ENCODE measurements around the gene ERN1.
A peak's percentile ranks its signal among the peaks of the same experiment; 100 is the strongest.

Gene ERN1

GRCh38 chr17:64084086-64084939, 45.6 kb downstream of the ERN1 start:
- Histone ChIP-seq H3K9me3 (ENCODE audit: low read depth, low read length) (no peaks in the 10 kb centered on the region), H3K36me3 (ENCODE audit: insufficient read depth, low read length) (no peaks in the 10 kb centered on the region), H3K9ac (ENCODE audit: insufficient read length) (no peak overlapping the region), H3K27ac (no peak overlapping the region), H3K4me3 (no peak overlapping the region)
- no peak for DNase-seq (ENCODE audit: low read depth, low spot score)
- TF ChIP-seq EZH2 (IDR thresholded peaks at IDR 0.05) (no peak), FOXP2 (optimal IDR thresholded peaks at IDR 0.05; ENCODE audit: control extremely low read depth, extremely low read length, insufficient read depth) (no peak), POLR2AphosphoS5 (IDR thresholded peaks at IDR 0.05; ENCODE audit: borderline replicate concordance, low read depth, low read length) (no peak)

- TF ChIP-seq EZH2 (IDR thresholded peaks at IDR 0.05) (no peak), POLR2AphosphoS5 (IDR thresholded peaks at IDR 0.05; ENCODE audit: borderline replicate concordance, low read depth, low read length) (no peak), FOXP2 (optimal IDR thresholded peaks at IDR 0.05; ENCODE audit: control extremely low read depth, extremely low read length, insufficient read depth) (no peak)
- no peaks in the 10 kb centered on the region for H3K9me3 ChIP-seq (ENCODE audit: low read depth, low read length)
- H3K4me3 ChIP-seq: no peak overlapping the region
- no peaks in the 10 kb centered on the region for H3K36me3 ChIP-seq (ENCODE audit: insufficient read depth, low read length)
- DNase-seq (ENCODE audit: low read depth, low spot score): no peak
- H3K9ac ChIP-seq (ENCODE audit: insufficient read length): no peak overlapping the region
- no peak overlapping the region for H3K27ac ChIP-seq
These were observed 46.3 kb downstream of the ERN1 start for GRCh38 chr17:64083563-64084085.

GRCh38 chr17:64083093-64083492, 46.9 kb downstream of the ERN1 start:
- no peak overlapping the region for H3K4me3 ChIP-seq
- no peaks in the 10 kb centered on the region for H3K36me3 ChIP-seq (ENCODE audit: insufficient read depth, low read length)
- no peak for TF ChIP-seq POLR2AphosphoS5 (IDR thresholded peaks at IDR 0.05; ENCODE audit: borderline replicate concordance, low read depth, low read length)
- TF ChIP-seq FOXP2 (optimal IDR thresholded peaks at IDR 0.05; ENCODE audit: control extremely low read depth, extremely low read length, insufficient read depth): no peak
- no peak for TF ChIP-seq EZH2 (IDR thresholded peaks at IDR 0.05)
- H3K27ac ChIP-seq: peak overlapping the region; percentile 48
- no peaks in the 10 kb centered on the region for H3K9me3 ChIP-seq (ENCODE audit: low read depth, low read length)
- no peak for DNase-seq (ENCODE audit: low read depth, low spot score)
- H3K9ac ChIP-seq (ENCODE audit: insufficient read length): peak overlapping the region; percentile 34

GRCh38 chr17:64081802-64082799, 47.8 kb downstream of the ERN1 start:
- TF ChIP-seq POLR2AphosphoS5 (IDR thresholded peaks at IDR 0.05; ENCODE audit: borderline replicate concordance, low read depth, low read length) (no peak), FOXP2 (optimal IDR thresholded peaks at IDR 0.05; ENCODE audit: control extremely low read depth, extremely low read length, insufficient read depth) (peak; percentile 37)
- Histone ChIP-seq H3K9ac (ENCODE audit: insufficient read length) (peak overlapping the region; percentile 34), H3K9me3 (ENCODE audit: low read depth, low read length) (no peaks in the 10 kb centered on the region), H3K27ac (peak overlapping the region; percentile 59), H3K4me3 (0 out of 2 replicates have a peak overlapping the region, but pooled peaks have one; percentile 3), H3K36me3 (ENCODE audit: insufficient read depth, low read length) (no peaks in the 10 kb centered on the region)
- no peak for DNase-seq (ENCODE audit: low read depth, low spot score)

- no peaks in the 10 kb centered on the region for H3K9me3 ChIP-seq (ENCODE audit: low read depth, low read length)
- no peak overlapping the region for H3K27ac ChIP-seq
- TF ChIP-seq FOXP2 (optimal IDR thresholded peaks at IDR 0.05; ENCODE audit: control extremely low read depth, extremely low read length, insufficient read depth): no peak
- TF ChIP-seq POLR2AphosphoS5 (IDR thresholded peaks at IDR 0.05; ENCODE audit: borderline replicate concordance, low read depth, low read length): no peak
- TF ChIP-seq EZH2 (IDR thresholded peaks at IDR 0.05): no peak
These were observed 49.7 kb downstream of the ERN1 start for GRCh38 chr17:64080174-64080618.

GRCh38 chr17:64077379-64077778, 52.6 kb downstream of the ERN1 start:
- no peak overlapping the region for H3K4me3 ChIP-seq
- H3K9me3 ChIP-seq (ENCODE audit: low read depth, low read length): no peaks in the 10 kb centered on the region

More at GRCh38 chr17:64080174-64080618, 49.7 kb downstream of the ERN1 start:
- DNase-seq (ENCODE audit: low read depth, low spot score): no peak
- no peaks in the 10 kb centered on the region for H3K36me3 ChIP-seq (ENCODE audit: insufficient read depth, low read length)
- H3K4me3 ChIP-seq: no peak overlapping the region
- no peak overlapping the region for H3K9ac ChIP-seq (ENCODE audit: insufficient read length)

GRCh38 chr17:64075913-64076312, 54.0 kb downstream of the ERN1 start:
- no peak for DNase-seq (ENCODE audit: low read depth, low spot score)
- Histone ChIP-seq H3K9ac (ENCODE audit: insufficient read length) (no peak overlapping the region), H3K27ac (no peak overlapping the region), H3K4me3 (no peak overlapping the region), H3K36me3 (ENCODE audit: insufficient read depth, low read length) (no peaks in the 10 kb centered on the region; the same call in 1 of the 2 replicates), H3K9me3 (ENCODE audit: low read depth, low read length) (no peaks in the 10 kb centered on the region)
- no peak for TF ChIP-seq POLR2AphosphoS5 (IDR thresholded peaks at IDR 0.05; ENCODE audit: borderline replicate concordance, low read depth, low read length)
- no peak for TF ChIP-seq FOXP2 (optimal IDR thresholded peaks at IDR 0.05; ENCODE audit: control extremely low read depth, extremely low read length, insufficient read depth)
- TF ChIP-seq EZH2 (IDR thresholded peaks at IDR 0.05): no peak

More at GRCh38 chr17:64077379-64077778, 52.6 kb downstream of the ERN1 start:
- DNase-seq (ENCODE audit: low read depth, low spot score): no peak
- Histone ChIP-seq H3K36me3 (ENCODE audit: insufficient read depth, low read length) (no peaks in the 10 kb centered on the region), H3K9ac (ENCODE audit: insufficient read length) (no peak overlapping the region), H3K27ac (no peak overlapping the region)
- TF ChIP-seq FOXP2 (optimal IDR thresholded peaks at IDR 0.05; ENCODE audit: control extremely low read depth, extremely low read length, insufficient read depth) (no peak), EZH2 (IDR thresholded peaks at IDR 0.05) (no peak), POLR2AphosphoS5 (IDR thresholded peaks at IDR 0.05; ENCODE audit: borderline replicate concordance, low read depth, low read length) (no peak)
